H9 (cell line): ENCODE measurements around the gene SURF2. TPM values are rescaled to one million over a fixed set of nuclear protein-coding genes. Genes with fewer than 3 reads are reported as not detected.

Experiments
- DNase-seq: peaks from one replicate; pipeline ENCODE4 v3.0.0-alpha.2; 2017
- H2AFZ ChIP-seq: one replicate; pipeline ENCODE4 v1.6.1; 2013; ENCODE audit warnings: mild to moderate bottlenecking, low read length, control low read depth, moderate library complexity
- H2AK5ac ChIP-seq: 2 replicates; pipeline ENCODE4 v1.6.1; 2013; ENCODE audit warnings: low read length, control low read depth, mixed read lengths; ENCODE audit not compliant: insufficient read length
- H2BK120ac ChIP-seq: one replicate; pipeline ENCODE4 v1.6.1; 2013; ENCODE audit warnings: low read depth, mild to moderate bottlenecking, low read length, control low read depth, inconsistent platforms; ENCODE audit not compliant: poor library complexity, severe bottlenecking
- H2BK12ac ChIP-seq: 2 replicates; pipeline ENCODE4 v1.6.1; 2013; ENCODE audit warnings: low read length, control low read depth, mixed read lengths, low read depth; ENCODE audit not compliant: insufficient read length
- H2BK15ac ChIP-seq: 2 replicates; pipeline ENCODE4 v1.6.1; 2013; ENCODE audit warnings: low read depth, low read length, control low read depth
- H2BK20ac ChIP-seq: one replicate; pipeline ENCODE4 v1.6.1; 2013; ENCODE audit warnings: low read depth, mild to moderate bottlenecking, low read length, control low read depth, inconsistent platforms; ENCODE audit not compliant: poor library complexity, severe bottlenecking
- H2BK5ac ChIP-seq: 2 replicates; pipeline ENCODE4 v1.6.1; 2013; ENCODE audit warnings: low read length, control low read depth, mixed read lengths; ENCODE audit not compliant: insufficient read length
- H3K14ac ChIP-seq: 2 replicates; pipeline ENCODE4 v1.6.1; 2013; ENCODE audit warnings: low read length, control low read depth; ENCODE audit not compliant: insufficient read depth
- H3K18ac ChIP-seq: 2 replicates; pipeline ENCODE4 v1.6.1; 2013; ENCODE audit warnings: low read depth, mild to moderate bottlenecking, mixed read lengths, low read length, control low read depth; ENCODE audit not compliant: insufficient read length
- H3K23ac ChIP-seq: 2 replicates; pipeline ENCODE4 v1.6.1; 2013; ENCODE audit warnings: low read length, control low read depth, mixed read lengths, low read depth; ENCODE audit not compliant: insufficient read length
- H3K23me2 ChIP-seq: 2 replicates; pipeline ENCODE4 v1.6.1; 2013; ENCODE audit warnings: low read depth, mild to moderate bottlenecking, mixed read lengths, low read length, control low read depth; ENCODE audit not compliant: insufficient read length, poor library complexity, severe bottlenecking
- H3K27ac ChIP-seq: 2 replicates; pipeline ENCODE4 v1.5.1; 2013; ENCODE audit warnings: low read length, control low read depth, mixed read lengths, low read depth; ENCODE audit not compliant: insufficient read length
- H3K27me3 ChIP-seq: 2 replicates; pipeline ENCODE4 v1.6.1; 2013; ENCODE audit warnings: low read length, control low read depth, inconsistent platforms; ENCODE audit not compliant: insufficient read depth
- H3K4ac ChIP-seq: 2 replicates; pipeline ENCODE4 v1.6.1; 2013; ENCODE audit warnings: low read depth, mild to moderate bottlenecking, control low read depth, inconsistent platforms, low read length, moderate library complexity
- H3K4me1 ChIP-seq: 2 replicates; pipeline ENCODE4 v1.6.1; 2013; ENCODE audit warnings: low read length, control low read depth, inconsistent platforms; ENCODE audit not compliant: insufficient read depth
- H3K4me2 ChIP-seq: 2 replicates; pipeline ENCODE4 v1.6.1; 2013; ENCODE audit warnings: low read length, control low read depth, mixed read lengths; ENCODE audit not compliant: insufficient read length, insufficient read depth
- H3K56ac ChIP-seq: 2 replicates; pipeline ENCODE4 v1.6.1; 2013; ENCODE audit warnings: low read depth, mild to moderate bottlenecking, mixed read lengths, low read length, control low read depth; ENCODE audit not compliant: insufficient read length
- H3K79me1 ChIP-seq: 2 replicates; pipeline ENCODE4 v1.6.1; 2013; ENCODE audit warnings: low read depth, mild to moderate bottlenecking, moderate library complexity, low read length, control low read depth, inconsistent platforms; ENCODE audit not compliant: insufficient read depth, poor library complexity, severe bottlenecking
- H3K79me2 ChIP-seq: 2 replicates; pipeline ENCODE4 v1.6.1; 2013; ENCODE audit warnings: low read length, control low read depth, inconsistent platforms; ENCODE audit not compliant: insufficient read depth
- H3K9ac ChIP-seq: 2 replicates; pipeline ENCODE4 v1.6.1; 2013; ENCODE audit warnings: low read length, control low read depth, mixed read lengths; ENCODE audit not compliant: insufficient read length; ENCODE audit errors: extremely low read depth
- H3K9me3 ChIP-seq: one replicate; pipeline ENCODE4 v1.6.1; 2013; ENCODE audit warnings: low read depth, low read length, inconsistent platforms; ENCODE audit not compliant: control insufficient read depth
- H3T11ph ChIP-seq: one replicate; pipeline ENCODE4 v1.6.1; 2013; ENCODE audit warnings: mild to moderate bottlenecking, low read length, control low read depth, inconsistent platforms
- H4K20me1 ChIP-seq: one replicate; pipeline ENCODE4 v1.6.1; 2013; ENCODE audit not compliant: control insufficient read depth, insufficient read length, insufficient read depth
- H4K5ac ChIP-seq: 2 replicates; pipeline ENCODE4 v1.6.1; 2013; ENCODE audit warnings: low read depth, mild to moderate bottlenecking, mixed read lengths, low read length, control low read depth; ENCODE audit not compliant: insufficient read length
- H4K8ac ChIP-seq: replicated peaks from 2 replicates; pipeline ENCODE4 v1.6.1; 2013; ENCODE audit warnings: low read length, control low read depth, mixed read lengths, low read depth; ENCODE audit not compliant: insufficient read length
- H4K91ac ChIP-seq: 2 replicates; pipeline ENCODE4 v1.6.1; 2013; ENCODE audit warnings: low read depth, mild to moderate bottlenecking, moderate library complexity, mixed read lengths, low read length, control low read depth; ENCODE audit not compliant: insufficient read length
- H3K27ac Mint-ChIP-seq, 3 experiments: 2 replicates in 2 of 3; 3 replicates in 1 of 3; pipeline ENCODE4 v1.8.0; 2020 to 2021; ENCODE audit warnings: mixed read lengths in 3 of 3, mild to moderate bottlenecking in 1 of 3, moderate library complexity in 1 of 3
- H3K27me3 Mint-ChIP-seq: 2 replicates; pipeline ENCODE4 v1.8.0; 2021; ENCODE audit warnings: low read depth, mild to moderate bottlenecking, moderate library complexity, mixed read lengths
- H3K36me3 Mint-ChIP-seq, 3 experiments: 2 replicates in 2 of 3; 3 replicates in 1 of 3; pipeline ENCODE4 v1.8.0; 2020 to 2021; ENCODE audit warnings: low read depth in 3 of 3, mixed read lengths in 3 of 3; ENCODE audit not compliant: insufficient read depth in 1 of 3
- H3K4me1 Mint-ChIP-seq, 2 experiments: 2 replicates each; pipeline ENCODE4 v1.8.0; 2020; ENCODE audit warnings: mixed read lengths in 2 of 2
- H3K4me3 Mint-ChIP-seq, 2 experiments: 2 replicates in 1 of 2; 3 replicates in 1 of 2; pipeline ENCODE4 v1.8.0; 2020 to 2021; ENCODE audit warnings: mild to moderate bottlenecking in 2 of 2, mixed read lengths in 2 of 2, moderate library complexity in 1 of 2
- H3K9me3 Mint-ChIP-seq, 2 experiments: 2 replicates in 1 of 2; 3 replicates in 1 of 2; pipeline ENCODE4 v1.8.0; 2020; ENCODE audit warnings: mild to moderate bottlenecking in 2 of 2, mixed read lengths in 2 of 2, moderate library complexity in 1 of 2
- CTCF ChIP-seq: fragments of 200-600 bp; sonication (generic); conservative IDR thresholded peaks from 3 replicates; pipeline ENCODE4 v1.8.0; 2021; ENCODE audit warnings: antibody characterized with exemption, mild to moderate bottlenecking
- WGBS: extraction: QIAGEN DNeasy Blood & Tissue Kit; methylation state at CpG from one replicate; pipeline ENCODE4 v1.1.7; 2013; ENCODE audit warnings: missing lambda C conversion rate, low lambda C conversion rate, mixed read lengths; ENCODE audit not compliant: insufficient read length; ENCODE audit errors: extremely low coverage; 5-methylcytosine and 5-hydroxymethylcytosine counted together
- total RNA-seq: library from RNA; stranded (reverse); gene quantifications from 2 replicates; pipeline ENCODE4 v1.2.1, GENCODE V29; 2021

The SURF2 gene
- total RNA-seq, 1 experiment from 2014 or later: 44.4 TPM

- no peaks in the 10 kb centered on the region for H3K27me3 ChIP-seq
- peaks cover 10% of the 10 kb centered on the region for H3K23me2 ChIP-seq
- no peak overlapping the region for H2BK15ac ChIP-seq
- no peaks in the 10 kb centered on the region; the same call in 1 of the 2 replicates for H3K79me2 ChIP-seq
- no peak overlapping the region for H3K4ac ChIP-seq
- H2BK120ac ChIP-seq: no peak overlapping the region
- no peak overlapping the region for H2BK20ac ChIP-seq
- TF ChIP-seq CTCF: no peak
- H2AFZ ChIP-seq: no peak overlapping the region
- WGBS: no CpG with 5 or more reads among the region's 7 CpGs
- H3K9me3 ChIP-seq: no peaks in the 10 kb centered on the region
- no peak overlapping the region for H3K14ac ChIP-seq
- Mint-ChIP-seq H3K27me3 (no peaks in the 10 kb centered on the region), H3K9me3 (no peaks in the 10 kb centered on the region), H3K36me3 (peaks cover 26 to 57% (median 51%) of the 10 kb centered on the region in 3 experiments; a peak in 6 of 7 replicates), H3K4me3 (peak overlapping the region; percentile 92 to 96), H3K27ac (peak overlapping the region in 2 of 3 experiments; percentile 39 to 52; a peak in 2 of 7 replicates), H3K4me1 (peaks cover 13 to 22% of the 10 kb centered on the region in 2 experiments)
- H2BK5ac ChIP-seq: no peak overlapping the region
- H3K79me1 ChIP-seq: peaks cover 3% of the 10 kb centered on the region
- no peaks in the 10 kb centered on the region for H4K20me1 ChIP-seq
- no peak overlapping the region for H3T11ph ChIP-seq
- H3K4me2 ChIP-seq: no peak overlapping the region
- no peak overlapping the region for H2BK12ac ChIP-seq
- no peak overlapping the region for H3K9ac ChIP-seq
- H3K27ac ChIP-seq: no peak overlapping the region
- no peak overlapping the region for H2AK5ac ChIP-seq
- no peak for DNase-seq
- no peak overlapping the region for H4K5ac ChIP-seq
- H3K18ac ChIP-seq: no peak overlapping the region
- H3K23ac ChIP-seq: no peak overlapping the region
- H4K8ac ChIP-seq: no peak overlapping the region
- no peak overlapping the region for H3K56ac ChIP-seq
- no peak overlapping the region for H4K91ac ChIP-seq
- no peaks in the 10 kb centered on the region for H3K4me1 ChIP-seq
Measured at GRCh38 chr9:133354766-133355165, 1.6 kb upstream of the SURF2 start.
